WTC11 (cell line): ENCODE data around the gene RHOBTB1.

Experiments used
- ELF4 ChIP-seq: sonication (generic); formaldehyde crosslinking; IDR thresholded peaks from 2 replicates; pipeline ENCODE4 v1.8.1; 2022; ENCODE audit warnings: low read depth, mild to moderate bottlenecking, moderate library complexity, missing genetic modification reagents
- TF ChIP-seq, protein P1 (sequence below): fragments of 200-600 bp; IDR thresholded peaks from 2 replicates; pipeline ENCODE4 v1.8.0; 2022; ENCODE audit warnings: antibody characterized with exemption
- TF ChIP-seq, protein P2 (sequence below): sonication (generic); formaldehyde crosslinking; IDR thresholded peaks from 2 replicates; pipeline ENCODE4 v1.8.0; 2022; ENCODE audit warnings: mild to moderate bottlenecking, missing genetic modification reagents

DNA sequence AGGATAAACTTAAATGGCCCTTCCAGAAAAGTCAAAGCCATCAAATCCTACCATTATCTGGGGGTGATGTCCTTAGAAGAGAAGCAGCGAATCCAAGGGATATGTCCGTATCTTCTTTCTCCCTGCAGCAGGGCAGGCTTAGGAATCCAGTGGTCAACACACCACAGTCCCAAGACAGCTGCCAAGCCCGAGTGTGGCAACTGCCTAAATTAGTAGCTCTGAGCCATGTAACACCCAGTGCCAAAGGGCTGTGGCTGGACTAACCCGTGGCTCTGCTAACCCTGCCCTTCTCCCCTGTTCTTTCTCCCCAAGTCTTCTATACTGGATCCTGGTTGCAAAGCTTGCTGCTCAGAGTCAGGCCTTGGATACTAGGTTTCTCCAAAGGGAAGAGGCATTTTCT is 90.9 kb downstream of the RHOBTB1 start:
- no peak for TF ChIP-seq ELF4
- TF ChIP-seq, protein P1, sequence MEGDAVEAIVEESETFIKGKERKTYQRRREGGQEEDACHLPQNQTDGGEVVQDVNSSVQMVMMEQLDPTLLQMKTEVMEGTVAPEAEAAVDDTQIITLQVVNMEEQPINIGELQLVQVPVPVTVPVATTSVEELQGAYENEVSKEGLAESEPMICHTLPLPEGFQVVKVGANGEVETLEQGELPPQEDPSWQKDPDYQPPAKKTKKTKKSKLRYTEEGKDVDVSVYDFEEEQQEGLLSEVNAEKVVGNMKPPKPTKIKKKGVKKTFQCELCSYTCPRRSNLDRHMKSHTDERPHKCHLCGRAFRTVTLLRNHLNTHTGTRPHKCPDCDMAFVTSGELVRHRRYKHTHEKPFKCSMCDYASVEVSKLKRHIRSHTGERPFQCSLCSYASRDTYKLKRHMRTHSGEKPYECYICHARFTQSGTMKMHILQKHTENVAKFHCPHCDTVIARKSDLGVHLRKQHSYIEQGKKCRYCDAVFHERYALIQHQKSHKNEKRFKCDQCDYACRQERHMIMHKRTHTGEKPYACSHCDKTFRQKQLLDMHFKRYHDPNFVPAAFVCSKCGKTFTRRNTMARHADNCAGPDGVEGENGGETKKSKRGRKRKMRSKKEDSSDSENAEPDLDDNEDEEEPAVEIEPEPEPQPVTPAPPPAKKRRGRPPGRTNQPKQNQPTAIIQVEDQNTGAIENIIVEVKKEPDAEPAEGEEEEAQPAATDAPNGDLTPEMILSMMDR, result no peak
- TF ChIP-seq, protein P2, sequence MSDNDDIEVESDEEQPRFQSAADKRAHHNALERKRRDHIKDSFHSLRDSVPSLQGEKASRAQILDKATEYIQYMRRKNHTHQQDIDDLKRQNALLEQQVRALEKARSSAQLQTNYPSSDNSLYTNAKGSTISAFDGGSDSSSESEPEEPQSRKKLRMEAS (CRISPR knock-in tag), result no peak
